MM.1S (cell line): ENCODE results near the gene PRKCZ.

ENCODE experiments used
- CTCF ChIP-seq: fragments of 300-600 bp; sonication (generic); IDR thresholded peaks from 2 replicates; pipeline ENCODE4 v1.5.1; 2016; ENCODE audit warnings: antibody characterized with exemption, low read length, mixed read lengths
- EZH2 ChIP-seq: fragments of 300-600 bp; sonication (generic); optimal IDR thresholded peaks from 2 replicates; pipeline ENCODE3; 2017; ENCODE audit warnings: low read depth, mild to moderate bottlenecking, antibody characterized with exemption, low read length, mixed read lengths
- EZH2phosphoT487 ChIP-seq: fragments of 300-600 bp; sonication (generic); IDR thresholded peaks from 2 replicates; pipeline ENCODE4 v1.6.1; 2018; ENCODE audit warnings: antibody characterized with exemption, low read length

DNA sequence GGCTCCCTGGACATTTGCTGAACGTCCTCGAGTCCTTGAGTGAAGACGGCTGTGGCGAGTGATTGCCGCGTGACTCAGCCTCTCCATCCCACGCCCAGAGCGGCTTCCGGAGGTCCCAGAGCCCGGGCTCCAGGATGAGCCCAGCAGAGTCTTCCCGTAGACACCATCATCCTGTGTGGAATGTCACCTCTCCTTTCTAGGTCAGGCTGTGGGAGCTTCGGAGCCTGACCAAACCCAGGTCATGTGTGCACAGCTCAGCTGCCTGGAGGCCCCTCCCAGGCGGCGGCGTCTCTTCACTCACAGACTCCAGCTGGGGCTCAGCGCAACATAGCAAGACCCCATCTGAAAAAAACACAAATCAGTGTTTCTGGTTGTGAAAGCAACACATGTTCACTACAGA is 38.2 kb downstream of the PRKCZ start:
- TF ChIP-seq EZH2 (no peak), CTCF (no peak), EZH2phosphoT487 (no peak)
